Measurements from ENCODE around the gene SLC16A7.

- TF ChIP-seq CTCF (IDR thresholded peaks at IDR 0.05 in 2 of 3, conservative IDR thresholded peaks at IDR 0.05 in 1 of 3; ENCODE audit: insufficient read depth in 2 of 3, low read depth in 1 of 3, low read length in 3 of 3), result no peak
- TF ChIP-seq NCOR1 (IDR thresholded peaks at IDR 0.05), result no peak
- TF ChIP-seq MYNN (IDR thresholded peaks at IDR 0.05), result no peak
- no peak for TF ChIP-seq MYNN (CRISPR knock-in tag; IDR thresholded peaks at IDR 0.05)
- TF ChIP-seq CBX2 (IDR thresholded peaks at IDR 0.05; ENCODE audit: insufficient read depth, low read length, poor library complexity, severe bottlenecking), result no peak
- TF ChIP-seq ZNF24 (IDR thresholded peaks at IDR 0.05), result no peak
- TF ChIP-seq EZH2 (IDR thresholded peaks at IDR 0.05; ENCODE audit: borderline replicate concordance, low read depth, low read length), result no peak
- TF ChIP-seq ZZZ3 (IDR thresholded peaks at IDR 0.05), result no peak
- no peak for TF ChIP-seq ARNT (IDR thresholded peaks at IDR 0.05)
- TF ChIP-seq ERF (CRISPR knock-in tag; IDR thresholded peaks at IDR 0.05), result no peak
- no peak for TF ChIP-seq AFF4 (CRISPR knock-in tag; IDR thresholded peaks at IDR 0.05)
- TF ChIP-seq ARHGAP35 (IDR thresholded peaks at IDR 0.05; ENCODE audit: partially characterized antibody), result no peak
Measured at GRCh38 chr12:59580050-59580449, 15.8 kb upstream of the SLC16A7 start.
